Activated B cell treated with CpG ODN at 0.5 μM for 24 hours (primary cell): ENCODE measurements around the gene PRR5L. TPM values are rescaled to one million over a fixed set of nuclear protein-coding genes. Genes with fewer than 3 reads are reported as not detected.

ENCODE experiments used
- ATAC-seq: fragments of 200-7000 bp; cut with Tn5 transposase; one replicate; pipeline ENCODE4 v1.10.0; 2021; ENCODE audit warnings: low read depth, mild to moderate bottlenecking, moderate library complexity
- CTCF ChIA-PET: fragments of 350-600 bp; sonication (Branson Sonifier 250); formaldehyde crosslinking; loops from one replicate; lab custom pipeline; 2021; ENCODE audit warnings: antibody characterized with exemption; lab: Charles Lee
- POLR2A ChIA-PET: fragments of 350-600 bp; sonication (Branson Sonifier 250); formaldehyde crosslinking; loops from one replicate; lab custom pipeline; 2021; ENCODE audit warnings: antibody characterized with exemption; lab: Charles Lee
- DNase-seq: peaks from one replicate; pipeline ENCODE4 v3.0.0; 2022
- H3K27ac Mint-ChIP-seq: one replicate; pipeline ENCODE4 v1.8.0; 2020; ENCODE audit warnings: mixed read lengths
- H3K27me3 Mint-ChIP-seq: one replicate; pipeline ENCODE4 v1.8.0; 2021; ENCODE audit warnings: mixed read lengths
- H3K36me3 Mint-ChIP-seq: one replicate; pipeline ENCODE4 v1.8.0; 2021; ENCODE audit warnings: low read depth, mixed read lengths
- H3K4me1 Mint-ChIP-seq: one replicate; pipeline ENCODE4 v1.8.0; 2021; ENCODE audit warnings: mixed read lengths
- H3K4me3 Mint-ChIP-seq: one replicate; pipeline ENCODE4 v1.8.0; 2020; ENCODE audit warnings: mild to moderate bottlenecking, mixed read lengths
- H3K9me3 Mint-ChIP-seq: one replicate; pipeline ENCODE4 v1.8.0; 2020; ENCODE audit warnings: mixed read lengths
- intact Hi-C: fragments of 100-400 bp; cut with micrococcal nuclease; formaldehyde crosslinking; loops from one replicate; pipeline ENCODE4 v1.15.1; 2024
- total RNA-seq: library from RNA; stranded (reverse); gene quantifications from 2 replicates; pipeline ENCODE4 v1.2.3, GENCODE V29; 2022
- TF ChIP-seq, protein P1 (sequence below): fragments of 200-600 bp; IDR thresholded peaks from one replicate; pipeline ENCODE4 v1.8.0; 2022; ENCODE audit warnings: antibody characterized with exemption, mild to moderate bottlenecking

PRR5L gene
- total RNA-seq, 1 donor from 2014 or later: 1.0 TPM

- no peak for ATAC-seq
These were observed 215.9 kb downstream of the PRR5L start for GRCh38 chr11:36512016-36512415.

DNA sequence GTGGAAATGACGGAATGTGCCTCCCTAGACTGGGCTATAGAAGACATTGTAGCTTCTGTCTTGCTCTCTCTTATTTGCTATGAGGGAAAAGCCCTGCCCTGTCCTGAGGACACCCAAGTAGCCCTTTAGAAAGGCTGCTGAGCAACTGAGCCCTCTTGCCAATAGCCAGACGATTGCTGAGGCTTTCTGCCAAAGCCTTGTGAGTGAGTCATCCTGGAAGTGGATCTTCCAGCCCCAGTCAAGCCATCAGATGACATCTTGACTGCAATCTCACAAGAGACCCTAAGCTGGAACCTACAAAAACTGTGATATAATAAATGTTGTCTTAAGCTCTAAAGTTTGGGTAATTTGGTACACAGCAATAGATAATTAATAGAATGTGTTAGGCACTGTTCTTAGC lies 217.9 kb downstream of the PRR5L start:
- Mint-ChIP-seq H3K9me3 (peaks cover 3% of the 10 kb centered on the region), H3K4me1 (peaks cover 8% of the 10 kb centered on the region), H3K27me3 (peaks cover 21% of the 10 kb centered on the region), H3K36me3 (peaks cover 10% of the 10 kb centered on the region), H3K27ac (no peak overlapping the region), H3K4me3 (no peak overlapping the region)
- CTCF ChIA-PET: interaction anchor here (1.1 to 1.5 kb wide), 3 partner anchors 21 to 222 kb away, joined by 3 to 4 read pairs (median 3); no protein-coding TSS in a partner anchor
- intact Hi-C loops: no loop called here
- POLR2A ChIA-PET: no interaction called here
- ATAC-seq (no peak), DNase-seq (no peak)
- TF ChIP-seq, protein P1, sequence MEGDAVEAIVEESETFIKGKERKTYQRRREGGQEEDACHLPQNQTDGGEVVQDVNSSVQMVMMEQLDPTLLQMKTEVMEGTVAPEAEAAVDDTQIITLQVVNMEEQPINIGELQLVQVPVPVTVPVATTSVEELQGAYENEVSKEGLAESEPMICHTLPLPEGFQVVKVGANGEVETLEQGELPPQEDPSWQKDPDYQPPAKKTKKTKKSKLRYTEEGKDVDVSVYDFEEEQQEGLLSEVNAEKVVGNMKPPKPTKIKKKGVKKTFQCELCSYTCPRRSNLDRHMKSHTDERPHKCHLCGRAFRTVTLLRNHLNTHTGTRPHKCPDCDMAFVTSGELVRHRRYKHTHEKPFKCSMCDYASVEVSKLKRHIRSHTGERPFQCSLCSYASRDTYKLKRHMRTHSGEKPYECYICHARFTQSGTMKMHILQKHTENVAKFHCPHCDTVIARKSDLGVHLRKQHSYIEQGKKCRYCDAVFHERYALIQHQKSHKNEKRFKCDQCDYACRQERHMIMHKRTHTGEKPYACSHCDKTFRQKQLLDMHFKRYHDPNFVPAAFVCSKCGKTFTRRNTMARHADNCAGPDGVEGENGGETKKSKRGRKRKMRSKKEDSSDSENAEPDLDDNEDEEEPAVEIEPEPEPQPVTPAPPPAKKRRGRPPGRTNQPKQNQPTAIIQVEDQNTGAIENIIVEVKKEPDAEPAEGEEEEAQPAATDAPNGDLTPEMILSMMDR: no peak

More at GRCh38 chr11:36512016-36512415, 215.9 kb downstream of the PRR5L start:
- peaks cover 3% of the 10 kb centered on the region for H3K9me3 Mint-ChIP-seq
- ChIA-PET CTCF (interaction anchor here (1.2 to 1.5 kb wide), 2 partner anchors 19 to 218 kb away, joined by 3 to 4 read pairs; no protein-coding TSS in a partner anchor), POLR2A (no interaction called here)
- peaks cover 14% of the 10 kb centered on the region for H3K36me3 Mint-ChIP-seq
- intact Hi-C loops: no loop called here
- H3K4me1 Mint-ChIP-seq: peaks cover 19% of the 10 kb centered on the region
- TF ChIP-seq, protein P1: no peak
- no peak for DNase-seq
- peaks cover 16% of the 10 kb centered on the region for H3K27me3 Mint-ChIP-seq
- H3K4me3 Mint-ChIP-seq: peak overlapping the region; percentile 11
- no peak overlapping the region for H3K27ac Mint-ChIP-seq

Other genes starting within 250 kb of the PRR5L start
- 54.4 and 61.0 TPM in 2 replicates for gene COMMD9, start 6.9 kb upstream of the PRR5L start, total RNA-seq
- 16.9 and 19.3 TPM in 2 replicates for gene TRAF6, start 214.0 kb downstream of the PRR5L start, total RNA-seq